ENCODE measurements around the gene DRAM2. TPM values are rescaled to one million over a fixed set of nuclear protein-coding genes. Genes with fewer than 3 reads are reported as not detected.

The DRAM2 gene
- total and polyA plus RNA-seq, 9 of the 15 experiments (the other 6 are each of a cell fraction or from before 2014, with no cell fraction given), result 29.0 to 161 (median 53.5) TPM

DNA sequence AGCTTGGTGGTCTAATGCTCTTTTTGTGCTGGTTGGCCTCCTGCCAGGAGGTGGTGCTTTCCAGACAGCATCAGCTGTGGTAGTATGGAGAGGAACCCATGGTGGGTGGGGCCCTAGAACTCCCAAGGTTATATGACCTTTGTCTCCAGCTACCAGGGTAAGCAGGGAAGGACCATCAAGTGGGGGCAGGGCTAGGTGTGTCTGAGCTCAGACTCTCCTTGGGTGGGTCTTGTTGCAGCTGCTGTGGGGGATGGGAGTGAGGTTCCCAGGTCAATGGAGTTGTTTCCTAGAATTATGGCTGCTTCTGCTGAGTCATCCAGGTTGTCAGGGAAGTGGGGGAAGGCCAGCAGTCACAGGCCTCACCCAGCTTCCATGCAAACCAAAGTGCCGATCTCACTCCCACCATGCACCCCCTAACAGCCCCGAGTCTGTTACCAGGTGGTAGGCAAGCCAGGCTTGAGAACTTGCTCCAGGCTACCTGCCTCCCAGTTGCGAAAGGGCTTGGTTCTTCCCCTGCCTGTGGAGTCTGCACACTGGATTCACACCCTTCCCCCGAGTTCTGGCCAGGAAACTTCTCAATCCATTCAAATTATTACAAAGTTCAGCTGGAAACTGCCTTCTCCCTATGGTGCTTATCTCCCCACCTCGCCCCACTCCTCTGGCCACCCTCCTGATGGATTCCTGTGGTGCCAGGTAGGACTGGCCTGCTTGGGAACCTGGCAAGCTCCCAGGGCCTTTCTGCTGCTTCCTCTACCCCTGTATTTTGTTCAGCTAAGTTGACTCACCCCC, 37.8 kb downstream of the DRAM2 start (continued):
- TF ChIP-seq, protein P1, sequence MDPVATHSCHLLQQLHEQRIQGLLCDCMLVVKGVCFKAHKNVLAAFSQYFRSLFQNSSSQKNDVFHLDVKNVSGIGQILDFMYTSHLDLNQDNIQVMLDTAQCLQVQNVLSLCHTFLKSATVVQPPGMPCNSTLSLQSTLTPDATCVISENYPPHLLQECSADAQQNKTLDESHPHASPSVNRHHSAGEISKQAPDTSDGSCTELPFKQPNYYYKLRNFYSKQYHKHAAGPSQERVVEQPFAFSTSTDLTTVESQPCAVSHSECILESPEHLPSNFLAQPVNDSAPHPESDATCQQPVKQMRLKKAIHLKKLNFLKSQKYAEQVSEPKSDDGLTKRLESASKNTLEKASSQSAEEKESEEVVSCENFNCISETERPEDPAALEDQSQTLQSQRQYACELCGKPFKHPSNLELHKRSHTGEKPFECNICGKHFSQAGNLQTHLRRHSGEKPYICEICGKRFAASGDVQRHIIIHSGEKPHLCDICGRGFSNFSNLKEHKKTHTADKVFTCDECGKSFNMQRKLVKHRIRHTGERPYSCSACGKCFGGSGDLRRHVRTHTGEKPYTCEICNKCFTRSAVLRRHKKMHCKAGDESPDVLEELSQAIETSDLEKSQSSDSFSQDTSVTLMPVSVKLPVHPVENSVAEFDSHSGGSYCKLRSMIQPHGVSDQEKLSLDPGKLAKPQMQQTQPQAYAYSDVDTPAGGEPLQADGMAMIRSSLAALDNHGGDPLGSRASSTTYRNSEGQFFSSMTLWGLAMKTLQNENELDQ (CRISPR knock-in tag; IDR thresholded peaks at IDR 0.05; ENCODE audit: borderline replicate concordance), result no peak
- peak; percentile 81; the same call in 1 of the 2 replicates for TF ChIP-seq BACH1 (tag; IDR thresholded peaks at IDR 0.05)
- TF ChIP-seq, protein P2, sequence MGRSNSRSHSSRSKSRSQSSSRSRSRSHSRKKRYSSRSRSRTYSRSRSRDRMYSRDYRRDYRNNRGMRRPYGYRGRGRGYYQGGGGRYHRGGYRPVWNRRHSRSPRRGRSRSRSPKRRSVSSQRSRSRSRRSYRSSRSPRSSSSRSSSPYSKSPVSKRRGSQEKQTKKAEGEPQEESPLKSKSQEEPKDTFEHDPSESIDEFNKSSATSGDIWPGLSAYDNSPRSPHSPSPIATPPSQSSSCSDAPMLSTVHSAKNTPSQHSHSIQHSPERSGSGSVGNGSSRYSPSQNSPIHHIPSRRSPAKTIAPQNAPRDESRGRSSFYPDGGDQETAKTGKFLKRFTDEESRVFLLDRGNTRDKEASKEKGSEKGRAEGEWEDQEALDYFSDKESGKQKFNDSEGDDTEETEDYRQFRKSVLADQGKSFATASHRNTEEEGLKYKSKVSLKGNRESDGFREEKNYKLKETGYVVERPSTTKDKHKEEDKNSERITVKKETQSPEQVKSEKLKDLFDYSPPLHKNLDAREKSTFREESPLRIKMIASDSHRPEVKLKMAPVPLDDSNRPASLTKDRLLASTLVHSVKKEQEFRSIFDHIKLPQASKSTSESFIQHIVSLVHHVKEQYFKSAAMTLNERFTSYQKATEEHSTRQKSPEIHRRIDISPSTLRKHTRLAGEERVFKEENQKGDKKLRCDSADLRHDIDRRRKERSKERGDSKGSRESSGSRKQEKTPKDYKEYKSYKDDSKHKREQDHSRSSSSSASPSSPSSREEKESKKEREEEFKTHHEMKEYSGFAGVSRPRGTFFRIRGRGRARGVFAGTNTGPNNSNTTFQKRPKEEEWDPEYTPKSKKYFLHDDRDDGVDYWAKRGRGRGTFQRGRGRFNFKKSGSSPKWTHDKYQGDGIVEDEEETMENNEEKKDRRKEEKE (IDR thresholded peaks at IDR 0.05; ENCODE audit: borderline replicate concordance in 1 of 2, control insufficient read depth in 1 of 2, low read depth in 2 of 2, low read length in 1 of 2), result no peak
- peak; percentile 73 for TF ChIP-seq EP300 (IDR thresholded peaks at IDR 0.05; ENCODE audit: low read length)
- peak; percentile 98 for TF ChIP-seq NFIC (IDR thresholded peaks at IDR 0.05)
- no peak for TF ChIP-seq ZNF76 (CRISPR knock-in tag; IDR thresholded peaks at IDR 0.05; ENCODE audit: borderline replicate concordance)
- no peak for TF ChIP-seq HNRNPK (IDR thresholded peaks at IDR 0.05; ENCODE audit: low read depth, low read length, poor library complexity, severe bottlenecking)
- TF ChIP-seq, protein P3, sequence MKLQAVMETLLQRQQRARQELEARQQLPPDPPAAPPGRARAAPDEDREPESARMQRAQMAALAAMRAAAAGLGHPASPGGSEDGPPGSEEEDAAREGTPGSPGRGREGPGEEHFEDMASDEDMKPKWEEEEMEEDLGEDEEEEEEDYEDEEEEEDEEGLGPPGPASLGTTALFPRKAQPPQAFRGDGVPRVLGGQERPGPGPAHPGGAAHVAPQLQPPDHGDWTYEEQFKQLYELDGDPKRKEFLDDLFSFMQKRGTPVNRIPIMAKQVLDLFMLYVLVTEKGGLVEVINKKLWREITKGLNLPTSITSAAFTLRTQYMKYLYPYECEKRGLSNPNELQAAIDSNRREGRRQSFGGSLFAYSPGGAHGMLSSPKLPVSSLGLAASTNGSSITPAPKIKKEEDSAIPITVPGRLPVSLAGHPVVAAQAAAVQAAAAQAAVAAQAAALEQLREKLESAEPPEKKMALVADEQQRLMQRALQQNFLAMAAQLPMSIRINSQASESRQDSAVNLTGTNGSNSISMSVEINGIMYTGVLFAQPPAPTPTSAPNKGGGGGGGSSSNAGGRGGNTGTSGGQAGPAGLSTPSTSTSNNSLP (IDR thresholded peaks at IDR 0.05; ENCODE audit: borderline replicate concordance, low read depth, low read length), result no peak
- TF ChIP-seq DNMT1 (IDR thresholded peaks at IDR 0.05), result no peak
- TF ChIP-seq ARHGAP35 (IDR thresholded peaks at IDR 0.05; ENCODE audit: partially characterized antibody), result no peak
- peak; percentile 79 for TF ChIP-seq STAT5A (IDR thresholded peaks at IDR 0.05; ENCODE audit: borderline replicate concordance, low read length)
- no peak for TF ChIP-seq SRSF1 (IDR thresholded peaks at IDR 0.05; ENCODE audit: low read depth, low read length)
- no peak for TF ChIP-seq BRD9 (IDR thresholded peaks at IDR 0.05; ENCODE audit: low read depth, partially characterized antibody)
- no peak for TF ChIP-seq SAP30 (IDR thresholded peaks at IDR 0.05; ENCODE audit: borderline replicate concordance, insufficient read depth, low read depth, low read length, poor library complexity, severe bottlenecking)
- peak; percentile 32; the same call in 1 of the 2 replicates for TF ChIP-seq RBFOX2 (IDR thresholded peaks at IDR 0.05; ENCODE audit: low read depth, low read length)
- no peak for TF ChIP-seq ZC3H4 (CRISPR knock-in tag; IDR thresholded peaks at IDR 0.05; ENCODE audit: borderline replicate concordance)
- TF ChIP-seq CREM (IDR thresholded peaks at IDR 0.05; ENCODE audit: low read depth), result no peak
- peak; percentile 57 for TF ChIP-seq CHD2 (IDR thresholded peaks at IDR 0.05; ENCODE audit: low read depth, low read length)
- TF ChIP-seq IRF2 (CRISPR knock-in tag; IDR thresholded peaks at IDR 0.05), result no peak
- TF ChIP-seq SOX6 (IDR thresholded peaks at IDR 0.05), result peak; percentile 68; the same call in 1 of the 2 replicates
- no peak for TF ChIP-seq TAF1 (IDR thresholded peaks at IDR 0.05; ENCODE audit: control insufficient read depth, extremely low read depth, insufficient read depth, low read length, severe bottlenecking)

Measured in K562 (cell line).